DMS114 treated with DMSO at 0.1 percent for 48 hours (cell line): Measurements from ENCODE around the gene IMP3.

ENCODE experiments used
- DNase-seq: peaks from one replicate; lab custom pipeline; 2025; ENCODE audit not compliant: unreplicated experiment; lab: John Stamatoyannopoulos, UW

Gene IMP3

DNA sequence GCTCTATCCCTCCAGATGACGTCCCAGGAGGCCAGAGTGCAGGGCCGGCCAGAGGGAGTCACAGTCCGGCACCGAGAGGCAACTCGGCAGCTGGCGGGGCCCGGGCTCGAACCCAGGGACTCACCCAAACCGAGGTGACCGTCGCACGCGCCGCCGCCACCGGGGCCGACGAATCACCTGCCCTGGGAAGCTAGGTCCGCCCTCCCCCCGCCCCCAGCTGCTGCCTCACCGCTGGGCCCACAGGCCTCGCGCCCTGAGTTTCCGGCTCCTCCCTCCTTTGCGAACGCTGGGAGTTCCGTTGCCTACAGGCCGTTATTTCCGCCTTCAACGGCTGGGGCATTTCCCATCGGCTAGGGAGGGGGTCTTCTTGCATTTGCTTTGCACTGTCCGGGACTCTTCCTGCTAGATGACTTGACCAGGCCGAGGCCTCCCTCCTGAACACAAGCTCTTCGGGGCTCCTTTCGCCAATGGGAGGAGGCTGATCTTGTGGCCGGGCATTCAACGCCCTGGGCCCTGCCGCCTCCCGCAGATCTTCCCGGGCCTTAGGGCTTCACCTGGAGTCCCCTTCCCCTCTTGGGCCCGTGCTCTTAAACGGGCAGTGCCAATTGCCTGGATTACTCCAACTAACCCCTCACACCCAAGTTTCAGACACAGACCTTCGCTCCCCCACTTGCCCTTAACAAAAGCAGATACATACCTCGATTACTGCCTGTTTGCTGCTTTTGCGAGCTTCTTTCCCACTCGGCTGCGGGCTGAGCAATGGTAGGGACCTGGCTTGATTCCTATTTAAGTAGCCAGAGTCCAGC, 14.3 kb downstream of the IMP3 start, which contains the start of gene SNUPN:
Gene SNUPN, minus strand, starts transcription at position 184 of the 806 bp plus-strand sequence. CDS start 4,674 bp downstream, outside the sequence.
- DNase-seq = peak; percentile 93

DNA sequence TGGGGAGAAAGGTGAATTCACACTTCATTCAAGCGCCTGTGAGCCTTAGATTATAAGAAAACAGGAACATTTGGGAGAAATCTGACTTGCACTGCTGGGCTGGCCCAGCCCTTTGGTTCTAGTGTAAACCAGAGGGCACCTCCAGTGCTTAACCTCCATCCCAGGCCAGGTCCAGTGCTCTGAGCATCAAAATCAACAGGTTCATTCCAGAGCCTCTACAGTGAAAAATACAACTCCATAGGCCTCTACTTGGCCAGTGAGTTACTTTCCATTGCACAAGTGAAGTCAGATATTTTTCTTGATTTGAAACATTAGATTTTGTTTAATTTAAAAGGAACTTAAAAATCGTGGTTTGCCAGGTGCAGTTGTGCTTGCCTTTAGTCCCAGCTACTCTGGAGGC, 17.5 kb downstream of the IMP3 start:
- DNase-seq = no peak

- DNase-seq = peak; percentile 37
Observed at GRCh38 chr15:75620841-75621391, 19.1 kb downstream of the IMP3 start.

DNA sequence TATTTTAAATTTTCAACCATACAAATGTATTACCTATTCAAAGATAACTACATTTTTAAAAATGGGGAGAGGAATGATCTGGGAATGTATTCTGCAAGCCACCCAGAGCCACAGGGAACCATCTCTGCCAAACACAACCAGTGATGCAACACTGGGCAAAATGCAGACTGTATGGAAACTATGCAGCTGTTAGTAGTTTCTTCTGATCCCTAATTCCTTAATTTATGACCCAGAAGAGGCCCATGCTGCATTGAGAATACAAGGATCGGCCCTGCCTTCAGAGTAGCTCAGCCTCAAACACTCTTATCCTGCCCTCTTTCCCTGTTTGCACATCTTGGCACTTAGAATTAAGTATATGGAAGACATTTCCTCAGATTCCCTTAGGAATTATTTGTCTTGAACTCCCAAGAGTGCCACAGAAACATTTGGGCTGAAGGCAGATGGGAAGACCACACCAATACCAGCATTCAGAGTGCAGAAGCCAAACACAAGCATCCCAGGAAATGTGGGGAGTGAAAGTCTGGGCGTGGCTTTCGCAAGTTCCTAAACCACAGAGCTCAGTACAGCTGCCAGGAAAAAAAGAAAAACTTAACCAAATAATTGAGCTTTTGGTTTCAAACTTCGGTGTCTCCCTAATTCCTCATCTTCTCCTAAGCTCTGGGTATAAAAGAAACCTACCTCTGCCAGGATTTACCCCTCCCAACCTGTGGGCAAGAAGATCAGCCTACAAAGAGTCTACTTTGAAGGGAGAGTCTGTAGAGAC, 19.8 kb downstream of the IMP3 start:
- DNase-seq = no peak

DNA sequence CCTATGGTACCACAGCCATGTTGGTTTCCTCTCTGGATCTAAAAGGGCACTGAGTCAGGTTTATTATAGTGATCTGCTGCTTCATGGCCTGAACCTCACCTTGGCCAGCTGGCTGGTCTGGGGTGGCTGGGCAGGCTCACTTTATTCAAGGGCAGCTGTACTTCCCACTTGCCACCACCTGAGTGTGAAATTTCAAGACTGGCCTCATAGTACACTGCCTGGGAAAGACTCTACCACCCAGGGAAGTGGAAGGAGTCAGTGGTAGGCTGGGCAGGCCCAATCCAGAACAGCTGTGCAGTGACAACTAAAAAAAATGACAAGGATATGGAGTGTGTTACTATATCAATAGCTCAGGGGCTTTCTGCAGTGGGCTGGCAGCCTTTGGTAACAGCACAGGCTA, 23.3 kb downstream of the IMP3 start:
- DNase-seq = no peak

- DNase-seq = no peak
Observed at GRCh38 chr15:75606711-75607699, 33.0 kb downstream of the IMP3 start.

DNA sequence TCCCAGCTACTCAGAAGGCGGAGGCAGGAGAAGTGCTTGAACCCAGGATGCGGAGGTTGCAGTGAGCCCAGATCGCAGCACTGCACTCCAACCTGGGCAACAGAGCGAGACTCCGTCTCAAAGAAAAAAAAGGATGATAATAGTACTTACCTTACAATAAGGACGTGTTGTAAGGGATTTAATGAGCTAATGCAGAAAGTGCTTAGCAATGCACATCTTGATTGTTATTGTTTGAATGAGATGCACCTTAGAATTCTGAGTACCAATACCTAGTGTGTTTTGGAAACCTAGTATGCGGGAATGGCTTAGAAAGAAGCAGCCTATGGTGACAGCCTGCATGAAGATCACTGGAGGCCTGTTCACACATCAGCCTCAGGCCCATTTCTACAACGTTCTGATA, 34.0 kb downstream of the IMP3 start:
- DNase-seq = no peak

GRCh38 chr15:75599401-75599800, 40.6 kb downstream of the IMP3 start:
- DNase-seq = no peak

DNA sequence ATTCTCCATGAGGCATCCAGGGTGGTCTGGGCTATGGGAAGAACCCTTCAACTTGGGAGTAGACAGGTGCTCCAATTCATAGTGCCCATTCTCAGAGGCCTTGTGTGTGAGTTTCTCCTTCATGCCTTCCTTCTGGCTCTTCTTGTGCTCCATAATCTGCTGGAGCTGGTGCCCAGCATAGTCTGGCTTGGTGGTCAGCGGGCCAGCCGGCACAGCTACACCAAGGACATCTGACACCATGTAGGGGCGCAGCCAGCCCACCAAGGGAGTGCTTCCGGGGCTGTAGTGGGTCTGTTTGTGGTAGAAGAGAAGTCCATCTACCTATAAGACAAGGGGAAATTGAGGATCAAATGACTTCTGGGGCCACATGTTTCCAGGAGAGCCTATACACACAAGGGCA, 41.7 kb downstream of the IMP3 start:
- DNase-seq = no peak

GRCh38 chr15:75597667-75598341, 42.2 kb downstream of the IMP3 start:
- DNase-seq = no peak

DNA sequence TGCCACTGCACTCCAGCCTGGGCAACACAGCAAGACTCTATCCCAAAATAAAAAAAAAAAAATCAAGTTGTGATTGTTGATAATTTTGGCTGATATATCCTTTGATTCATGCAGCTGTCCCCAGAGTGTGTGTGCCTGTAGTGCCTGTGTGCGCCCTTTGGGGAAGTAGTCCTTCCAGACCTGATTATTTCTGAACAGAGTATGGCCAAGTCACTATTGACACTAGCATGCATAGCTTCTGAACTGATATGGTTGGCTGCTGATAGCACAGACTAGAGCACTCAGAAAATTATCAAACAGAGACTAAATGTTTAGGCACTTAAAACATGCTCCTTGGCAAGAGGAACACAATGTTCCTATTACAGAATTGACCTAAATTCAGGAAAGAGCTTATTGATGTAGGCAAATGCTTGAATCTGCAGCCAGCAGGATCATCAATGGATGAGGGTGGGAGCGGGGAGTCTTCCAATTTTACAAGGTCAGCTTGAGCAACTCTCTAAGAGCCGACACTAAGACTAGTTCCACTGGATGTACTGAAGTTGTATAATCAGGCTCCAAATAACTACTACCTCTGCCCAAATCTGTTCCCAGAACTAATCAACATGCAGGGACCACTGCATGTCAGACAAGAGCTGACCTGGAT, 43.2 kb downstream of the IMP3 start:
- DNase-seq = no peak

- DNase-seq = no peak
Observed at GRCh38 chr15:75594276-75594675, 45.7 kb downstream of the IMP3 start.

GRCh38 chr15:75591655-75592364, 48.2 kb downstream of the IMP3 start:
- DNase-seq = no peak

- no peak for DNase-seq
Observed at GRCh38 chr15:75590239-75590638, 49.8 kb downstream of the IMP3 start.
